Embryonic facial prominence (tissue), 1 donor: ENCODE measurements around the gene SORCS3.

Source experiments
- DNase-seq: peaks from one replicate; pipeline ENCODE4 v3.0.0-alpha.2; 2016; ENCODE audit errors: extremely low spot score

The SORCS3 gene

DNA sequence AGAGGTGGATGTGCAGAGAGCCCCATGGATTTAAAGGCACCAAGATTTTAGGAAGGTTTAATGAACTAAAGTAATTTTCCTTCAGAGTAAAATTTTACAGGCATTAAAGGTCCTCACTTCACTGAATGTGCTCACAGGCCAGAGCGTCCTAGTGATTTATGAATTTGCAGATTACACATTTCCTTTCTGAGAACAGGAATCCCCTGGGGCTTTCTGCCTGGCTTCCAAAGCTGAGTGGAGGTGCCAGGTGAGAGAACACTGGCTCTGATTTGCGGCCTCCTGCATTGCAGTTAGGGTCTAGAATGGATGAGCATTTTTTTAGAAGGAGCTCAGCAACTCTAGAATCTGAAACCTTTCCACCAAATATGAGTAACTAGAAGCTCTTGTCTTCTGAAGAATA is 194.3 kb downstream of the SORCS3 start:
- no peak for DNase-seq

DNA sequence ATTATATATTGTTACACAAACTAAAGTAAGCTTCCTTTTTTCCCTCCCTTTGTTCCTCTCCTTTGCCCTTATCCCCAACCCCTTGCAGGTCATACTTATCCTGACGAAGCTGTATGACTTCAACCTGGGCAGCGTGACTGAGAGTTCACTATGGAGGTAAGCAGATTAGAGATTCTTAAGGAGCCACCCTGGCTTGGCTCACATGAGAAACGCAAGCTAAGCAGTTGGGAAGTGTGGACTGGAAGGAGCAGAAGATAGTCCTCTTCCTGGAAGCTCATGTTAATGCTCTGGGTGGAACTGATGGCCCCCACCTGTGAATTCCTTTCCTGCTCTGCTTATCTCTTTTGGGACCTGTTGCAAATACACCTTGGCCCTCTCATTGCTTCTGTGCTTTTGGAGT is 201.6 kb downstream of the SORCS3 start:
- no peak for DNase-seq

DNA sequence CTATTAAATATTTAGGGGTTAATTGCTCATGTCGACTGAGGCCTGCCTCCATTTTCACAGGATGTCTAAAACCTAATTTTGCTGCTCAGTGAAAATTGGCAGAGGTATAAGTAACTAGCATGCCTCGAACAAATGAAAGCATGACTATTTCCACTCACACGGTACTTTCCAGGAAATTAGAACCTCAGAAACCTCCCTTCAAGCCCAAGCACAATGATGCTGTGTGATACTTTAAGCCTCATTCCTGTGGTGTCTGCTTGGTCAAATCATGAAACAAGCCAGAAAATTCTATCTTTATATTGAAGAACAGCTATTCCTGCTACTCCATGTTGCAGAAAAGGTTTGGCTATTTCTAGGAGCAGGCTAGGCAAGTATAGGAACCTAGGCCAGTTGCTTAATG is 203.0 kb downstream of the SORCS3 start:
- no peak for DNase-seq

DNA sequence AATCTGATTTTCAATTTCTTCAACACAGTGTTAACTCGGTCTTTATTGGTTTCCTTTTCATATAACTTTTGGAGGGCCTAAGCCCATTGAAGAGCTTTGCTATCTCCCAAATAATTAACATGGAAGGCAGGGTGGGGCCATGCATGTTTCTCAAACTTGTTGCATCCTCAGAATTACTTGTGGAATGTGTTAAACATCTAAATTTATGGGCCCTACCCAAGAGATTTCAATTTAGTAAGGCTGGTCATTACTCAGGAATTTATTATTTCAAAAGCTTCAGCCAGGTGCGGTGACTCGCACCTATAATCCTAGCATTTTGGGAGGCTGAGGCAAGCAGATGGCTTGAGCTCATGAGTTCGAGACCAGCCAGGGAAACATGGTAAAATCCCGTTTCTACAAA is 208.9 kb downstream of the SORCS3 start:
- no peak for DNase-seq

DNA sequence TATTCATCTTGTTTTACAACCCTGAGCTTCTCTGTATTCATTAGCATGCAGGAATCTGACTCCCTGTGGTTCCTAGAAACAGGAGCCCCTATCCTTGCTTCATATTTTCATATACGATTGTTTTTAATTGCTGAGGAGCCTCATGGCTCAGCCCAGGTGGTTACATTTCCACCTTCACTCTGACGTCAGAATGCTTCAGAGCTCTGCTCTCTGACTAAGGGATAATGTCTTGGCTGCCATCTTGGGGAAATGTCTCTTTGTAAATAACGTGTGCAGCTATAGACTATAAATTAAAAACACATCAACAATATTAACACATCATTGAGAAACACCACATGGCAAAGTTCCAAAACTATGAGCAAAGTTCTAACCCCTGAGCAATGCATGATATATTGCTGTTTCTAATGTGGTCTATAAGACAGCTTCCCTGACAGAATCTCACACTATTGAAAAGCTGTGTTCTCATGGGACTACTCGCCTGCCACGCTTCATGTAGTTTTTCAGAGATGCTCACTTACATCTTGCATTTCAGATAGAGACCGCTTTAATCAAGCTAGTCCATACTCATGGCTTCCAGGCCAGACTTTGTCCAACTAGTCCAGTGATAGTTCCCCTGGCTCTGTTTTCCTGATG is 227.0 kb downstream of the SORCS3 start:
- DNase-seq, result no peak

DNA sequence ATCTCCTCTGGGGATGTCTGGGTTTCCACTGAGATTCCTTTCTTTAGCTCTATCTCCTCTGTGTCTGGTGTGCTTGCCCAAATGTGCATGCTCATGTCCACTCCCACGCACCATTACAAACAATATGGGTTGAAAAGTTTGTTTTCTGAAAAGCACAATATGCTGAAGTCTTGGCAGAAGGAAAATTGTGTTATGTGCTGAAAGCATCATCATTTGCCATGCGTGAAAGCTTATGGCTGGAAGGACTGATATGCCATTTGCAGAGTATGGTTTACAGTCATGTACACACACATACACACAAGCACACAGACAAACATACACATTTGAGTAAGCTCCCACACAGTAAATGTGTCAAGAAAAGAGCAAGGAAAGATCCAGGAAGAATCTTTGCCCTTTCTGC is 231.6 kb downstream of the SORCS3 start:
- no peak for DNase-seq

DNA sequence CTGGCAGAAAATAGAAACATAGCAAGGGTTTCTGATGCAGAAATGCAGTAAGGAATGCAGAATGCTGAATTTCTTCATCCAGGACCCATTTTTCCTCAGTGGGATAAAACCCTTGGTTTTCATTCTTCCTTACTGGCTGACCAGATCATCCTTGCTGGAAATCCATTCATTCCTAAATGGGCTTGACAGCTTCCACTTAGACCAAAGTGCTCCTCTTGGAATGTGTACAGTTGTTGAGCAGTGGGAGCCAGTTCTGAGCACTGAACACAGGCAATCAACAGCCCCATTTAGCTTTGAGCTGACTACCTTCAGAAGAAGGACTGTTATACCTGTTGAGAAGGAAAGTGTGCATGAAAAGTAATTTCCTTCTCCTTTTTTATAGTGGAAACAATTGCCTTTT is 232.1 kb downstream of the SORCS3 start:
- no peak for DNase-seq

DNA sequence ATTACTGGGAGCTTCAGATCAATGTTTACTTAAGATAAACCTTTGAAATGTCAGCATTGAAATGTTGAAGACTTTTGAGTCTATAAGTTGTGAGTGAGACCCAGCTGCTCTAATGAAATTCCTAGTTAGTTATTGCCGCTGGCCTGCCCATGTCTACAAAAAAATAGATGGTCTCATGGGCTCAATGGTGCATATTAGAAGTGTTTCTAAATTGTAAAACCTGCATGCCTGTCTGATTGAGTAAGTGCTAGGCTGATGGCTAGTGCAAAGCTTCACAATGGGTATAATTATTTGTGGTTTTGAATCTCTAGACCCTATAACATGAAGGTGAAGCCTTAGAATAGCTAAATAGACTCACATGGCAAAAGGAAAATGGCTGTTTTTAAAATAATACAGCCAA is 234.5 kb downstream of the SORCS3 start:
- DNase-seq, result no peak

DNA sequence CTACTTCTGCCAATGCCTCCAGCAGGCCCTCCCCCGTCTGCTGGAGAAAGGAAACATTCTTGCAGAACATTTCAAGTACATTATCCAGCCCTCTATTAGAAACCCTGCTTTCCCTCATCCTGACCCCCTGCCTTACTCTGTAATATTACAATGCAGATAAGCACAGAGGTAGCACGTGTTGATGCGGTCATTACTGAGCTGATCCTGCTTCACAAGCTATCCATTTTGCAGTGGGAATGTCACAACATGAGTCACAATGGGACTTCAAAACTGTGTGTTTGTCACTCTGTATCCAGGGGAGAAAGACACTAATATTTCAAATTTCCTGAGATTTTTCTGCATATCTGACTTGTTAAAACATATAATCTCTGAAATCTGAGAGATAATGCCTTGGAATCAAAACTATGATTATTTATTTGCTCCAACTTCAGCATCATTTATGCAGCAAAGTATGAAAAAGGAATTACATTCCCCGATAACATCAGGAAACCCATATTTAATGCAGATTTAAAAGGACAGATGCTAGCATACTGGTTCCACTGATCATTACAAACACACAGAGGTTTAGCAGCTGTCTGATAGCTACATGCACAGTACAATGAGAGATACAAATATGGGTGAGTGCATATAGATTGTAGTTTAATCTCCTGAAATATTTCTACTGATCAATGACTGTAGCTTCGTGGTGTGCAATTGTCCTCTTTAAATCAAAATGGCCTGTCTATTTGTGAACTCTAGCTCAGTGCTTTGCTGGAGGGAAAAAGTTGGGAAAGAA is 239.7 kb downstream of the SORCS3 start:
- no peak for DNase-seq

DNA sequence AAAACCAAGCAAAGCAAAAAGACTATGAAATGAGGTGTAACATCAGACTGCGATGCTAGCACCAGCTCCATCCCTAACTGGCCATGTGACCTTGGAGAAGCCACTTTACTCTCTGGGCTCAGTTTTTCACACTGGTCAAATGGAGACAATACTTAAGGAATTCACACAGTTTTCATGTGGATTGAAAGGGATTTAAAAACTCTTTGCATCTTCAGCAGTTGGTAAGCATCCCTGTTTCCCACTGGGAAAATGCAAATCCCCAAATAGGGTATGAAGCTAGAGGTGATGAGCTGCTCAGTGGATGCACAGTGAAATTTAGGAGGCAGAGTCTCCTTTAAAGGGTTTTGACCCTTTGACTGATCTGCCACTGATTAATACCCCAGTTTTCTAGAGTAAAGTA is 240.7 kb downstream of the SORCS3 start:
- no peak for DNase-seq

DNA sequence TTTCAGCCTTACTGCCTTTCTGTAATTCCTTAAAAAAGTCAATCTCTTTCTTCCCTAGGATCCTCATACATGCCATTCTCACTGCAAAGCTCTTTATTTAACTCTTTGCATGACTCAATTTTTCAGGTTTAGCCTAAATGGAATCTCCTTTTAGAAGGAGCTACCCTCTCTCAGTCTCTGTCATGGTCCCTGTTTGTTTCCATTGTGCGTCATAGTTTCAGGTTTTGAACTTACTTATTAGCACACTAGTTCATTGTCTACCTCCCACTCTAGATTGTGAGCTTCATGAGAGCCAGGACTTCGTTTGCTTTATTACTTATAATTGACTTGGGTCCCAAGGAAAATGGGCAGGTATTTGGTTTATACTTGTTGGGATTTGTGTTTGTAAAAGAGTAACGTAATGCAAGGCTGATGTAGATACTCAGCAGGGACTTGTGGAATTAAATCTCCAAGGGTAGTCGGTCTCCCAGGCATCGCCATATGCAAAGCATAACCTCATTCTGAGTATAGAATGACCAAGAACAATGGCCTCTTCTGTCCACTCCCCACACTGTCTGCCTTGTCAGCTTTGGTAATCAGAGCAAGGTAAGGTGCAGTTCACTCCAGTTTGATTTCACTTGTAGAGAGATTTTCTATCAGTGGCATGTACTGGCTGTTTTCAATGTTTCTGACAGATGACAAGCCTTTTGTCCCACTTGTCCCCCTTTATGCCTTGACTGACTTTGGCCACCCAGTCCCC is 252.0 kb downstream of the SORCS3 start:
- DNase-seq, result no peak

DNA sequence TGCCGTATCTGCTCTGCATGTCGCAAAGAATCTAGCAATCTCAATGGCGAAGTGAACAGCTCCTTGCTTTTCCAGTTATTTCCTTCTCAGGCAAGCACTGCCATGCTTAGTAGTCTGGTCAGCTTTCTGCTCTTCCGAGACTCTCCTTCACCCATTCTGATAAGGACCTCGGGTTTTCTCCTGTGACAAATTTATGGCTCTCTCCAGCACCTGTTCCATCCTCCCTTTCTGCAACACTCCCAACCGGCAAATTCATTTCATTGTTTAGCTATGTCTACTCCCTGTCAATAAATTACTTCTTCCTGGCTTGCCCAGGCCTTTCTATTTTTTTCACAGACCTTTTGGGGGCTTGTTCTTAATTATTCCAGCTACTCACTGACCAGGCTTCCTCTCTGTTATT is 252.6 kb downstream of the SORCS3 start:
- no peak for DNase-seq

DNA sequence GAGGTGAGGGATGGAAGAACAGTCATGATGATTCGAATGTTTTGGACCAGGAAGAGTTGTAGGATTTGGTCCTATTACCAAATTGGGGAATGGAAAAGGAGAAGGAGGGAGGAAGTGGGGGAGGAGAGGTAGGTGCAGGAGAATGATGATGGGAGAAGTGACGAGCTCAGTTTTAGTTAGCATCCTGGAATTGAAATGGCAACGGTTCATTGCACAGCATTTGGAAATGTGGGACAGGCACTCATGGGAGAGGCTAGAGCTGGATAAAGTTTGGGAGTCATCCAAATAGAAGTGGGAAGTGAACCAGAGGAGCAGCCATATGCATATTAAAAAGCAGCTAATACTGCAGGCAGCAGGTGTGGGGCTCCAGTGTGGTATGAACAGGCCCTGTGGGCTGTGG is 253.6 kb downstream of the SORCS3 start:
- DNase-seq, result no peak

DNA sequence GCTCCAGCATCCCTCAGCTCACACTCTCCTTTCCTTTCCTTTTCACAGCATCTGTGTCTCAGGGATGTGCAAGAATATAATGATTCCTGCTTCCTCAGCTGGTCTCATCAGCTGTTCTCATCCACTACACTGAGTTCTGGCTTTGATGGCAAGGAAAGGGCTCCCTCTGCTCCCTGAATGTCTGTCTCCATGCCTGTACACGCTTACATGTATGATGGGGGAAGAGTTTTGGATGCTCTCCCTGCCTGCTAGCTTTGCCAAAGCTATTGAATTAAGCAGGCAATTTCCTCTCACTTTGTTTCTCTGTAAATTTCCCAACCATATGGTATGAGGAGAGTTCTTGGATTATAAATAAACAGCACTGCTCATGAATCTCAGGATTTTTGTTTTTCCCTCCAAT is 254.5 kb downstream of the SORCS3 start:
- DNase-seq, result no peak

DNA sequence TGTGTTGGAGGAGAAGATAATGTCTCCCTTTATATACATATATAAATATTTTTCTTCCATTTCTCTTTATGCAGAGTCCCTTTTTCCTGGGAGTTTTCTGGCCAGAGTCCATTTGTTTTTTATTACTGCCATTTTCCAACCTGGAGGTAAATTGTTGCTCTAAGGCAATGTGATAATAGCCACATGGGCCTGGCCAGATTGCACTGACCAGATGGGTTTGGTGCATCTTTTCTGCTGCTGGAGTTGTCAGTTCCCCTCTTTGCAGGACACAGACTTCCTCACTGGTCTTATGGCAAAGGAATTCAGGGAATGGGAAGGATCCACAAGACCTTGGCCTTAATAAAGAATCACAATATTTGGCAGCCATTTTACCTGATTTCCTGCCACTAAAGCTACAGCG is 254.9 kb downstream of the SORCS3 start:
- no peak for DNase-seq

DNA sequence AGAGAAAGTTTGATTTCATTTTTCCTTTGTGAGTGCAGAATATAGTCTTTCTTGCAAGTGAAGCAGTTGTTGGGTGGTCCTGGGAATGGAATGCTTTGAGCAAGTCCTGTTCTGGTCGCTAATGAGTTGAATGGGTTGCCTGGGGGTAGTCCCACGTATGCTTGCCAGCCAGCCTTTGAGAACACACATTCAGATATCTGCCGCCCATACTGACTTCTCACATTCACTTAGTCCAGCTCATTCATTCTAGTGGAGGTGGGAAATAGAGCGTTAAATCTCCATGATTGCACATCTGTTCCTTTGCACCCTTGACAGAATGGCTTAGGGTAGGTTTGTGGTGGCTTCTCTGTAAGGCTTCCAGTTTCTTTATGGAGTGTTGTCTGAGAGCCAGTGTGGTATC is 256.6 kb downstream of the SORCS3 start:
- DNase-seq, result no peak

DNA sequence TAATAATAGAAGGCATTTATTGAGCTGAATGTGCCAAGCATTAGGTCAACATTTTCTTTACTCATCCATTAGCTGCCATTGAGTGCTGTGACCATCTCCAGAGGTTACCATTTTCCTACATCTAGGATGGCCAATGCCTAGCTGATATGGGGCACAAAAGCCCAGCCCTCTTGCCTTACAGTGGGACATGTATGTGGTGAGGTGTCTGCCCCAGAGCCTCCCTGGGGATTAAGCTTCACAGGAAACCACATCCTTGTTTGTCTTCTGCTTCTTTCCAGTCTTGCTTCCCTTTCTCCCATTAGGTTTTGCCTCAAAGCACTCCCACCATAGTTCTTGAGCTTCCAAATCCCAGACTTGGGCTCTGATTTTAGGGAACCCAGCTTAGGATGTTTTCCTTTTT is 258.7 kb downstream of the SORCS3 start:
- no peak for DNase-seq

DNA sequence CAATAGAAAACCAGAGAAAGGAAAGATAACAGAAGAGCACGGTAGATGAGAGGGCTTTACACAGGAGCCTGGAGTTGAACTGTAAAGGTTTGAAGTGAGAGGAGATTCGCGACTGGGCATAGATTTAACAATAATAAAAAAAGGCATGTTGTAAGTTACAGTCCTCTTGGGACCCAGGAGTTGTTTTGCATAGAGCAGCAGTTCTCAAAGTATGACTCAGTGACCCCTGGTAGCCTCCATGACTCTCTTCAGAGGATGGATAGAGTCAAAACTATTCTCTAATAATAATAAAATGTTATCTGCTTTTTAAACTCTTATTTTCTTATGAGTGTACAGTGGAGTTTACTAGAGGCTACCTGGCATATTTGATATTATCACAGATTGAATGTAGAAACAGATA is 262.3 kb downstream of the SORCS3 start:
- no peak for DNase-seq

DNA sequence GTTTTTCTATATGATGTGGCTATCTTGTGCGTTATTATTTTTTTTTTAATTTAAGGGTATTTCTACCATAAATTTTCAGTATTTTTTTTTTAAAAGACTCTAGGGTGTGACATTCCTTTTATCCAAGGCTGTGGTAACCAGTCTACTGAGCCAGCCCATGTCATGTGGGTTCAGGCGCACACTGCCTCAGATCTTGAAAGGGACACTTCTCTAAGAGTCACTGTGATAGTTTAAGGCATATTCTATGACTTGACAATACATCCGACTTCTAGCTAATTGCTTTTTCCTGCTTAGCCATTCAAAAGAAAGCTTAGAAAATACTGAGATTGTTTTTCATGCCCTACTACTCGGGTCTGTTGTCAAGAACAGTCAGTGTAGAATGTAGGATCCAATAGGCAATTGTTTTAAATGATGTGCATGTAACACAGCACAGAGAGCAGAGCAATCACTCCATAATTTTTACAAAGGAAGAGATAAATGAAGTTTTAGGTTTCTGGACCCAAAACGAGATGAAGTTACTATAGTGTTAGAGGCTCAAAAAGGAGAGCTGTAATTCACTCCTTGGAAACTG is 263.7 kb downstream of the SORCS3 start:
- no peak for DNase-seq

DNA sequence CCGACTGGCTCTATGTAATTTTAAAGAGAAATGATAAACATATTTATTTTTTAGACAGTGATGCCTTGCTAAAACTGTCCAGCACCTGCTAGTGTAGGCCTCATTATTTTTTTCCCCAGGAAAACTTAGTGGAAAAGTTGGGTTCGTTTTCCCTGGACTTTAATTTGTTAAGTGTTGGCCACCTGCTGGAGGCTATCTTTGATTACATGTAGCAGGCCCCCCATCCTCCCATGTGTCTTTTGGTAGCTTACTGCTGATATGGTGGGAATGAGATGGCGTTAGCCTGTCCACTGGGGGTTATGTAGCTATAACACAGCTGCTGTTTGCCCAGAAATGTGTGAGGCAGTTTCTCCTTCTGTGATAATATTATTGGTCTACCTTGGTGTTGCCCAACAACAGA is 265.0 kb downstream of the SORCS3 start:
- DNase-seq, result no peak

DNA sequence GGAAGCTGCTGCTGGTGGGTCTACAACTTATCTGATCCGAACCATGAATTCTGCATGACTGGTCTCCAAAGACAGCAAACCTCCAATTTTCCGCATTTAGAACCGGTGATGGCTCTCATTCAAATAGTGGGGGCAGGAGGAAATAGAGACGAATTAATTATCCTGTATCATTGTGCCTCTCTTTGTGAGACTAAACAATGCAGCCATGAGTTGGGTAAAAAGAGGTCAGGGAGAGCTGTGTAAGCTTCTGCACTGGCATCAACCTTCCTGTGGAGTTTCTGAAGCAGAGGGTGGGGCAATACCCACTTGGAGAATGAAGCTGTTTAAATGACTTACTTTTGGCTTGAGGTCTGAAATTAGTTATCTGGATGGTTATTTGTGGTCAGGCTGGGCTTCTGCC is 266.4 kb downstream of the SORCS3 start:
- no peak for DNase-seq

DNA sequence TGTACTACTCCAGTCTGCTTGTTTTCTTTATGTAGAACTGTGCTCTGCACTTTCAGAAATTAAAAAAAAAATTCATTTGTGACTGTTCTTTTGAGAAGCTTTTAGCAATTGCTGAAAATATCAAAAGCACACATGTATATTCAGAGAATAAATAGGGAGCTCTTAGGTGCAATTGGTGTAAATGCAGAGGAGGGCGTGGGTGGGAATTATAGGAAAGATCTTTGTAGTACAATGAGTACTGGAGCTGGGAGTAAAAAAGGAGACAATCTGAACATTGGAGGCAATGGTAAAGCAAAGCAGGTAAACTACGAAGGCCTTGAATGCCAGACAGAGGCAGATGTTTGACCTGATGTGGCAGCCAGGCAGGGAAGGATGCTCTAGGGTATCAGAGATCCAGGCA is 267.5 kb downstream of the SORCS3 start:
- no peak for DNase-seq

DNA sequence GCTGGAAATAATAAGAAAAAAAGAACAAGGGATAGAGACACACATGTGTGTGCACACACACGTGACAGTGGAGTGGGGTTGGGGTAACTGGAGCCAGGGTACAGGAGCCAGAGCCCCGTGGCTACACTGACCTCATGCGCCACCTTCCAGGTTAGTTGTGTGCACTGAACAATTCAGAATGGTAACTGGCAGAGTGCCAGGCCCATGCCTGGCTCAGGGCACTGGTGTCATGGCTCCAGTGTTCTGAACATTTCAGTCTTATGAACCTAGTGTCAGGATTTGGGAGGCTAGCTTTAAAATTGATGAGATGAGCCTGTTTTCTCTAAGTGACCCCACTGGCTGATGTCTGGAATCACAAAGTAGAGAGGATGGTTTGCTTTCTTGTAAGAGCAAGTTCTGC is 269.6 kb downstream of the SORCS3 start:
- no peak for DNase-seq
